Measurements from ENCODE around the gene CTNNA3.

DNA sequence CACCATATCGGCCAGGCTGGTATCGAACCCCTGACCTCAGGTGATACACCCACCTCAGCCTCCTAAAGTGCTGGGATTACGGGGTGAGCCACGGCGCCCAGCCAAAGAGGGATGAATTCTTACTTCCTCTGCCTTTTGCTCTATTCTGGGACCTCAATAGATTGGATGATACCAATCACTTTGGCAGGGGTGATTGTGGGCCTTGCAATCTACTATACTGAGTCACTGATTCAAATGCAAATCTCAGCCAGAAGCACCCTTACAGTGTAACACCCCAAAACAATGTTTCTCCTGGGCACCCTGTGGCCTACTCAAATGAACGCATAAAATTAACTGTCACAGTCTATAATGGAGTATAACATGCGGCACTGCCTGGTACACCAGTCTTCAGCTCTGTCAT is 1366.8 kb downstream of the CTNNA3 start:
- TF ChIP-seq, protein P1, sequence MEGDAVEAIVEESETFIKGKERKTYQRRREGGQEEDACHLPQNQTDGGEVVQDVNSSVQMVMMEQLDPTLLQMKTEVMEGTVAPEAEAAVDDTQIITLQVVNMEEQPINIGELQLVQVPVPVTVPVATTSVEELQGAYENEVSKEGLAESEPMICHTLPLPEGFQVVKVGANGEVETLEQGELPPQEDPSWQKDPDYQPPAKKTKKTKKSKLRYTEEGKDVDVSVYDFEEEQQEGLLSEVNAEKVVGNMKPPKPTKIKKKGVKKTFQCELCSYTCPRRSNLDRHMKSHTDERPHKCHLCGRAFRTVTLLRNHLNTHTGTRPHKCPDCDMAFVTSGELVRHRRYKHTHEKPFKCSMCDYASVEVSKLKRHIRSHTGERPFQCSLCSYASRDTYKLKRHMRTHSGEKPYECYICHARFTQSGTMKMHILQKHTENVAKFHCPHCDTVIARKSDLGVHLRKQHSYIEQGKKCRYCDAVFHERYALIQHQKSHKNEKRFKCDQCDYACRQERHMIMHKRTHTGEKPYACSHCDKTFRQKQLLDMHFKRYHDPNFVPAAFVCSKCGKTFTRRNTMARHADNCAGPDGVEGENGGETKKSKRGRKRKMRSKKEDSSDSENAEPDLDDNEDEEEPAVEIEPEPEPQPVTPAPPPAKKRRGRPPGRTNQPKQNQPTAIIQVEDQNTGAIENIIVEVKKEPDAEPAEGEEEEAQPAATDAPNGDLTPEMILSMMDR (IDR thresholded peaks at IDR 0.05): no peak
- TF ChIP-seq POLR2A (IDR thresholded peaks at IDR 0.05) (no peak), EP300 (IDR thresholded peaks at IDR 0.05) (no peak)

All from upper lobe of left lung (tissue), 4 donors.